GM23248 (cell line): ENCODE results near the gene RCAN1. TPM values are rescaled to one million over a fixed set of nuclear protein-coding genes. Genes with fewer than 3 reads are reported as not detected.

Experiments used
- DNase-seq: peaks from one replicate; pipeline ENCODE4 v3.0.0-alpha.2; 2015
- H2AFZ ChIP-seq: fragments of 200-600 bp; sonication (generic); 2 replicates; pipeline ENCODE4 v1.6.1; 2016; ENCODE audit warnings: antibody characterized with exemption
- H3F3A ChIP-seq: fragments of 200-600 bp; sonication (generic); 2 replicates; pipeline ENCODE4 v1.6.1; 2016; ENCODE audit warnings: mild to moderate bottlenecking, antibody characterized with exemption, mixed run types; ENCODE audit not compliant: insufficient read depth
- H3K27ac ChIP-seq: fragments of 200-600 bp; sonication (generic); 2 replicates; pipeline ENCODE4 v1.5.1; 2016; ENCODE audit warnings: mild to moderate bottlenecking
- H3K27me3 ChIP-seq: fragments of 200-600 bp; sonication (generic); replicated peaks from 2 replicates; pipeline ENCODE4 v1.6.1; 2016; ENCODE audit warnings: mild to moderate bottlenecking; ENCODE audit not compliant: insufficient read depth
- H3K36me3 ChIP-seq: fragments of 200-600 bp; sonication (generic); 2 replicates; pipeline ENCODE4 v1.6.1; 2016; ENCODE audit warnings: low read depth, mild to moderate bottlenecking
- H3K4me1 ChIP-seq: fragments of 200-600 bp; sonication (generic); 2 replicates; pipeline ENCODE4 v1.6.1; 2016; ENCODE audit warnings: mild to moderate bottlenecking; ENCODE audit not compliant: insufficient read depth
- H3K4me2 ChIP-seq: fragments of 200-600 bp; sonication (generic); one replicate; pipeline ENCODE4 v1.6.1; 2016; ENCODE audit warnings: mild to moderate bottlenecking; ENCODE audit not compliant: unreplicated experiment
- H3K4me3 ChIP-seq: fragments of 200-600 bp; sonication (generic); 2 replicates; pipeline ENCODE4 v1.5.1; 2016; ENCODE audit warnings: mild to moderate bottlenecking
- H3K79me2 ChIP-seq: fragments of 200-600 bp; sonication (generic); 2 replicates; pipeline ENCODE4 v1.6.1; 2016; ENCODE audit warnings: mild to moderate bottlenecking; ENCODE audit not compliant: insufficient read depth
- H3K9ac ChIP-seq: fragments of 200-600 bp; sonication (generic); 2 replicates; pipeline ENCODE4 v1.6.1; 2016; ENCODE audit warnings: mild to moderate bottlenecking
- H3K9me2 ChIP-seq: fragments of 200-600 bp; sonication (generic); 2 replicates; pipeline ENCODE4 v1.6.1; 2016; ENCODE audit warnings: mixed run types, mild to moderate bottlenecking, moderate library complexity; ENCODE audit not compliant: insufficient read depth
- H3K9me3 ChIP-seq: fragments of 200-600 bp; sonication (generic); one replicate; pipeline ENCODE4 v1.6.1; 2017; ENCODE audit warnings: low read depth
- H4K20me1 ChIP-seq: fragments of 200-600 bp; sonication (generic); 2 replicates; pipeline ENCODE4 v1.6.0; 2016; ENCODE audit not compliant: insufficient read depth
- EZH2 ChIP-seq: fragments of 200-600 bp; sonication (generic); IDR thresholded peaks from 2 replicates; pipeline ENCODE4 v1.6.1; 2018; ENCODE audit warnings: antibody characterized with exemption, mild to moderate bottlenecking; ENCODE audit not compliant: insufficient read depth, poor library complexity, severe bottlenecking
- EZH2phosphoT487 ChIP-seq: fragments of 200-600 bp; sonication (generic); IDR thresholded peaks from 2 replicates; pipeline ENCODE4 v1.6.1; 2018; ENCODE audit warnings: antibody characterized with exemption, moderate library complexity, mild to moderate bottlenecking, low read depth; ENCODE audit not compliant: insufficient read depth
- WGBS, 2 experiments: methylation state at CpG; one replicate each; pipeline ENCODE4 v1.1.6; 2015 to 2017; ENCODE audit warnings: low lambda C conversion rate in 2 of 2, low coverage in 1 of 2; ENCODE audit errors: missing lambda C conversion rate in 2 of 2; 5-methylcytosine and 5-hydroxymethylcytosine counted together
- in situ Hi-C: fragments of 300-500 bp; cut with MboI; formaldehyde crosslinking; loops from 2 replicates; pipeline ENCODE4 v1.15.0; 2020
- polyA plus RNA-seq: library from polyadenylated mRNA; unstranded; fragments of >200 nt; fragmentation: Nextera tagmentation; extraction: Ambion mirVana; gene quantifications from 2 replicates; pipeline ENCODE4 v1.2.1, GENCODE V29; 2016
- total RNA-seq: library from RNA; depleted of rRNA; stranded (reverse); fragments of >200 nt; shearing (Covaris generic); gene quantifications from 2 replicates; pipeline ENCODE4 v1.2.3, GENCODE V29; 2014

The RCAN1 gene
- total and polyA plus RNA-seq, 2 experiments from 2014 or later, result 65.9 to 76.3 TPM

GRCh38 chr21:34639250-34639649, 24.3 kb upstream of the RCAN1 start:
- Histone ChIP-seq H3K27me3 (peaks cover 26% of the 10 kb centered on the region), H3F3A (peaks cover 15% of the 10 kb centered on the region; the same call in 1 of the 2 replicates), H3K4me1 (peaks cover 15% of the 10 kb centered on the region), H3K9me2 (no peaks in the 10 kb centered on the region), H3K9ac (no peak overlapping the region), H3K36me3 (no peaks in the 10 kb centered on the region), H3K9me3 (no peaks in the 10 kb centered on the region), H3K79me2 (no peaks in the 10 kb centered on the region), H3K4me2 (no peak overlapping the region), H2AFZ (no peak overlapping the region), H4K20me1 (no peaks in the 10 kb centered on the region), H3K4me3 (no peak overlapping the region), H3K27ac (no peak overlapping the region)
- WGBS, 2 experiments, result 92 to 93% methylated on average over 1 of the region's 1 CpG
- TF ChIP-seq EZH2phosphoT487, result no peak
- TF ChIP-seq EZH2, result no peak
- no peak for DNase-seq
- in situ Hi-C loops, result loop anchor here (25.0 kb wide), 2 partner anchors 402 to 727 kb away; partner anchors contain the start of gene ATP5PO

- DNase-seq, result no peak
- in situ Hi-C loops, result loop anchor here (25.0 kb wide), 2 partner anchors 400 to 725 kb away; partner anchors contain the start of gene ATP5PO
- WGBS, 2 experiments, result 44 to 55% methylated on average over 3 of the region's 3 CpGs
These were observed 22.0 kb upstream of the RCAN1 start for GRCh38 chr21:34636961-34637360.

GRCh38 chr21:34635307-34635706, 20.4 kb upstream of the RCAN1 start:
- Histone ChIP-seq H3K4me1 (peaks cover 5% of the 10 kb centered on the region), H4K20me1 (no peaks in the 10 kb centered on the region), H3K27ac (no peak overlapping the region), H2AFZ (no peak overlapping the region), H3K9ac (no peak overlapping the region), H3K36me3 (no peaks in the 10 kb centered on the region), H3F3A (peaks cover 6% of the 10 kb centered on the region; the same call in 1 of the 2 replicates), H3K27me3 (peaks cover 46% of the 10 kb centered on the region), H3K4me3 (no peak overlapping the region), H3K9me2 (no peaks in the 10 kb centered on the region), H3K4me2 (no peak overlapping the region), H3K9me3 (no peaks in the 10 kb centered on the region), H3K79me2 (no peaks in the 10 kb centered on the region)
- TF ChIP-seq EZH2phosphoT487, result no peak
- TF ChIP-seq EZH2, result no peak
- WGBS, 2 experiments, result 47 to 64% methylated on average over 3 of the region's 3 CpGs
- DNase-seq, result no peak
- in situ Hi-C loops, result loop anchor here (25.0 kb wide), 2 partner anchors 398 to 723 kb away; partner anchors contain the start of gene ATP5PO

More at GRCh38 chr21:34636961-34637360, 22.0 kb upstream of the RCAN1 start:
- Histone ChIP-seq H3K27me3 (peaks cover 41% of the 10 kb centered on the region), H3K36me3 (no peaks in the 10 kb centered on the region), H3K79me2 (no peaks in the 10 kb centered on the region), H3K27ac (no peak overlapping the region), H4K20me1 (no peaks in the 10 kb centered on the region), H3K4me1 (peaks cover 15% of the 10 kb centered on the region), H3K9me2 (no peaks in the 10 kb centered on the region), H2AFZ (no peak overlapping the region), H3F3A (peaks cover 15% of the 10 kb centered on the region; the same call in 1 of the 2 replicates), H3K9me3 (no peaks in the 10 kb centered on the region), H3K4me3 (no peak overlapping the region), H3K4me2 (no peak overlapping the region), H3K9ac (no peak overlapping the region)
- TF ChIP-seq EZH2, result no peak
- no peak for TF ChIP-seq EZH2phosphoT487

GRCh38 chr21:34632498-34632897, 17.6 kb upstream of the RCAN1 start:
- no peaks in the 10 kb centered on the region for H3K79me2 ChIP-seq
- H3K27ac ChIP-seq, result no peak overlapping the region
- no peak overlapping the region for H3K9ac ChIP-seq
- in situ Hi-C loops, result loop anchor here (25.0 kb wide), 2 partner anchors 395 to 720 kb away; partner anchors contain the start of gene ATP5PO
- H3K4me3 ChIP-seq, result no peak overlapping the region
- no peaks in the 10 kb centered on the region for H3K9me3 ChIP-seq
- no peak for DNase-seq
- no peaks in the 10 kb centered on the region for H3K9me2 ChIP-seq
- no peaks in the 10 kb centered on the region for H4K20me1 ChIP-seq
- no peak for TF ChIP-seq EZH2phosphoT487
- no peak for TF ChIP-seq EZH2
- no peaks in the 10 kb centered on the region for H3K4me1 ChIP-seq
- H2AFZ ChIP-seq, result no peak overlapping the region
- H3K27me3 ChIP-seq, result peaks cover 46% of the 10 kb centered on the region
- 45 to 55% methylated on average over 4 of the region's 4 CpGs for WGBS, 2 experiments
- H3K4me2 ChIP-seq, result no peak overlapping the region
- no peaks in the 10 kb centered on the region for H3F3A ChIP-seq
- H3K36me3 ChIP-seq, result no peaks in the 10 kb centered on the region
